Stimulated activated CD4-positive, alpha-beta T cell treated with anti-CD3 and anti-CD28 coated beads, Interleukin-2, amount 100 ng/mL, for 24 hours (primary cell): ENCODE data around the gene IGFBP1.
"Not testable (repeated sequence)": the region's sequence is repeated elsewhere in the genome, so short reads cannot be mapped to it uniquely, and the experiment has no call there.

Experiments used
- DNase-seq, 2 donors: peaks; one replicate each; pipeline ENCODE4 v3.0.0-alpha.2; 2020

IGFBP1 gene

DNA sequence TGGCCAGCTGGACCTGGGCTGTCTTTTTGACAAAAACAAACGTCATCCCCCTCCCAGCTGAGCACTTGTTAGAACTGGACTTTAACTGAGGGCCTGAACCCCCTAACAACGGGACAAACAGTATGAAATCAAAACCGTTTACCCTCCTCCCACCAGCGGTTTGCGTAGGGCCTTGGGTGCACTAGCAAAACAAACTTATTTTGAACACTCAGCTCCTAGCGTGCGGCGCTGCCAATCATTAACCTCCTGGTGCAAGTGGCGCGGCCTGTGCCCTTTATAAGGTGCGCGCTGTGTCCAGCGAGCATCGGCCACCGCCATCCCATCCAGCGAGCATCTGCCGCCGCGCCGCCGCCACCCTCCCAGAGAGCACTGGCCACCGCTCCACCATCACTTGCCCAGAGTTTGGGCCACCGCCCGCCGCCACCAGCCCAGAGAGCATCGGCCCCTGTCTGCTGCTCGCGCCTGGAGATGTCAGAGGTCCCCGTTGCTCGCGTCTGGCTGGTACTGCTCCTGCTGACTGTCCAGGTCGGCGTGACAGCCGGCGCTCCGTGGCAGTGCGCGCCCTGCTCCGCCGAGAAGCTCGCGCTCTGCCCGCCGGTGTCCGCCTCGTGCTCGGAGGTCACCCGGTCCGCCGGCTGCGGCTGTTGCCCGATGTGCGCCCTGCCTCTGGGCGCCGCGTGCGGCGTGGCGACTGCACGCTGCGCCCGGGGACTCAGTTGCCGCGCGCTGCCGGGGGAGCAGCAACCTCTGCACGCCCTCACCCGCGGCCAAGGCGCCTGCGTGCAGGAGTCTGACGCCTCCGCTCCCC lies at the start of gene IGFBP1:
Gene IGFBP1 (plus strand): TSS at position 304 of the 808 bp plus-strand sequence. CDS start 165 bp downstream, at position 469.
- DNase-seq = no peak

DNA sequence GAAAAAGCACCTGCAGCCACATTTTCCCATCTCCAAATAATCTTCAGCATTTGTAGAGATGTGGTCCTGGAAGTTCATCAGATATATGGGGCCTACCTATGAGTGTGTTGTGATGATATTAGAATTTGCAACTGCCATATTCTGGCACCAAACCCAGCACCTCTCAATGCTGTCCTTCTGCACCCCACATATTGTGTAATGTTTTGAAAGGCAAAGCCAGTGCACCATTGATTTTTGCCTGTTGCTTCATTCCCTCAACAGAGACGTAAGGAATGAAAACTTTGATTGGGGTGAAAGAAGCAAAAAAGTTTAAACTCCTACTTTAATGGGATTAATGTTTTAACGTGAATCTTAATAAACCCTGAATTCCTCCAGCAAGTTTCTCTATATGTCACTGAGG lies 49.4 kb upstream of the IGFBP1 start:
- DNase-seq = not testable (repeated sequence)

DNA sequence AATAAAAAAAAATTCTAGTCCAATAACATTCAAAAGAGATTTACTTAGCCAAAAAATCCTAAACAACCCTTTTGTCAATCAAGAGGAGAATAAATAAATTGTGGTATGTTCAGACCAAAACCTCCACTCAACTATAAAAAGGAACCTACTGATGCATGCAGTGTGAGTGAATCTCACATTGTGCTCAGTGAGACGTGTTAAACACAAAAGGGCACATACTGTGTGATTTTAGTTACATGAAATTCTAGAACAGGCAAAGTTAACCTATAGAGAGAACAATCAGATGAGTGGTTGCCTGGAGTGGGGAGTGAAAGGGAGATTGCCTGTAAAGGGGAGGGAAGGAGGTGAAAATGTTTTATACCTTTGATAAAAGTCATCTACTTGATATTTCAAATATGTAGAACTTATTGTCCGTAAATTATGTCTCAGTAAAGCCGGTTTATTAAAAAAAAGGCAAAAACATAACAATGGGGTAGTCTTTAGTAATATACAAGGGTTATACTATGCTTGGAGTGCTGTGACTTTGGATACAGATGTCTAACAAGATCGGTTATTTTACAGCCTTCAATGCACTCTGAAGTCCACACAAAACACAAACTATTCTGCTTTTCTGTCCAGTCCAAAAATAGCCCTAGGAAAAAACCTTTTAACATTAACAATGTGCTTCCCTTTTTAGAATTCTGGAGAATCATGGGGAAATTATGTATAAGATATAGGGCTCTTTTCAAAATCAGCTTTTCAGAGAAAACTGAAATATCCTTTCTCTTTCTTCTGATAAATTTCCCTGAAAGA lies 46.2 kb upstream of the IGFBP1 start:
- DNase-seq = not testable (repeated sequence)

DNA sequence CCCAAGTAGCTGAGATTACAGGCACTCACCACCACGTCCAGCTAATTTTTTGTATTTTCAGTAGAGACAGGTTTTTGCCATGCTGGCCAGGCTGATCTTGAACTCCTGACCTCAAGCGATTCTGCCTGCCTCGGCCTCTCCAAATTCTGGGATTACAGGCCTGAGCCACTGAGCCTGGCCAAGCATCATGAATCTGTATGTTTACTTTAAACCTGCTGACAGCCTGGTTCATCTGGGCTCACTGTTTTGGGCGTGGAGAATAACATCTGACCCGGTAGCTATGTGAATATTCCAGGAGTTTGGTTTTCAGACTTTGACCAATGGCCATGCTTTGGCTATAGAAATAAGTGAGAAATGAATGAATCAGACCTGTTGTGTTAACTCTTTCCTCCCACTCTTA lies 41.8 kb upstream of the IGFBP1 start:
- not testable (repeated sequence) for DNase-seq

DNA sequence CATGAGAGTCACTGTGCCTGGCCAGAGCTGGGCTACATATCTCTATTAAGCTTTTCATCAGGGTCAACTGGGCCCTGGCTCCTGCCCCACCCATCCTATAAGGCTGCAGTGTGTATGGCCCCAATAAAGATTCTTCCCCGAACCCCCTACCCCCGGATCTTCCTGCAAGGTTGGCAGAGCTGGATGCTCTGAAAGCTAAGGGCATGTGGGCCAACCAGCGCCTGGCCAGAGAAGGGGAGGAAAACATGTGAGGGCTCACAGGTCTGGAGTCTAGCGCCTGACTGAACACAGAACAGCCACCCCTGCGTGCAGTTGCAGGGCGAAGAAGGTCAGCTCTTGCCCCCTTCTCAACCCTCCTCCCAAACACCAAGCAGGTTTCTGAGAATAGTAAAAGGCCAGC lies 39.6 kb upstream of the IGFBP1 start:
- not testable (repeated sequence) for DNase-seq

DNA sequence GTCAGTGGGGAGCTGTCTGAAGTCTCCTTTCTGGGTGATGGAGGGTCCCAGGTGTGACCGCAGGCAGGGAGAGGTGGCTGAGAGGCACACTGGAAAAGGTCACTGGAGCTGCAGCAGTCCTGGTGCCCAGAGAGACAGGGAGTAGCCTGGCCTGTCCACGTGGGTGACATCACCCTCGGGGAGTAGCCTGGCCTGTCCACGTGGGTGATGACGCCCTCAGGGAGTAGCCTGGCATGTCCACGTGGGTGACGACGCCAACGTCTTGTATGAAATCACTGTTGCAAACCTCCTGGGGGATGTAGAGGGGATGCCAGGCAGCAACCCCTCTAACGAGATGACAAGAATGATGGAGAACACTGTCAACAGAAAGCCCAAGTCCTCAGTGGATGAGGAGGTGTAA lies 35.3 kb upstream of the IGFBP1 start:
- not testable (repeated sequence) for DNase-seq

DNA sequence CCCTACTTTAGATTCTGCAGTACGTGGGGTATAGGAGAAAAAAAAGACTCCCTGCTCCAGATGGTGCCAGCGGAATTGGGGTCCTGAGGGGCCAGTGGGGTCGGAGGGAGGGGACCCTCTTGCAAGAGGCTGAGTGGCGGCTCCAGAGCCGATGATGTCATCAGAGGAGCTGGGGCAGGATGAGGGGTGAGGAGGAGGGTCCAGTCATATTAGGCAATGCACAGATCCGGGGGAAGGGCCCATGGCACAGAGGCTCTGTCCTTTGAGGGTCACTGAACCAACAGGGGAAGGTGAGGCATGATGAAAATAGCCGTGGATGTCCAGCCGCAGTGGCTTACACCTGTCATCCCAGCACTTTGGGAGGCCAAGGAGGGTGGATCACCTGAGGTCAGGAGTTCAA lies 34.8 kb upstream of the IGFBP1 start:
- not testable (repeated sequence) for DNase-seq

DNA sequence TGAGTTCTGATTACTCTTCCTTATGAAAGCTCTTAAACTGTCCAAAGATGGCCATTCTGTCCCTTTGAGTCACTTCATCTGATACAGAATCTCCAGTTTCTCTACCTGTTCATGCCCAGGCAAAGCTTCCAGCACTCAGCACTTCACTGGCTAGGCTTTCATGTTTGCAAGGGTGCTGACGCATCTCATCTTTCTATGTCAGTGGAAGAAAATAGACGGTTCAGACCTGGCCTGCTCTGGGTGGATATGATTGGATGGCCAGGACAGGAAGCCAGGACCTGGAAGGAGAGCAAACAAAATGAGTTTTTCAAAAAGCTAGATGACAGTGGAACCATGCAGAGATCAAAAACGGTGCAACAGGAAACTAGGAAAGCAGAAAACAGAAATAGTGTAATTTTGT lies 32.6 kb upstream of the IGFBP1 start:
- not testable (repeated sequence) for DNase-seq

DNA sequence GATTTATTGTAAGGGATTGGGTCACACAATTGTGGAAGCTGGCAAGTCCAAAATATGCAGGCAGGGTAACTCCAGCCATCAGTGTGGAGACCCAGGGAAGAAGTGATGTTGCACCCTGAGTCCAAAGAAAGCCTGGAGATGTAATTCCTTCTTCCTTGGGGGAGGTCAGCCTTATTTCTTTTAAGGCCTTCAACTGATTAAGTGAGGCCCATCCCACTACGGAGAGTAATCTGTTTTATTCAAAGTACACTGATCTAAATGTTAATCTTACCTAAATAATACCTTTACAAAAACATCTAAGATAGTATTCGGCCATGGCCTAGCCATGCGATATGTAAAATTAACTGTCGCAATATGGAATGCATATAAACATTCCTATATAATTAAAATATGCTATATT lies 31.4 kb upstream of the IGFBP1 start:
- not testable (repeated sequence) for DNase-seq

DNA sequence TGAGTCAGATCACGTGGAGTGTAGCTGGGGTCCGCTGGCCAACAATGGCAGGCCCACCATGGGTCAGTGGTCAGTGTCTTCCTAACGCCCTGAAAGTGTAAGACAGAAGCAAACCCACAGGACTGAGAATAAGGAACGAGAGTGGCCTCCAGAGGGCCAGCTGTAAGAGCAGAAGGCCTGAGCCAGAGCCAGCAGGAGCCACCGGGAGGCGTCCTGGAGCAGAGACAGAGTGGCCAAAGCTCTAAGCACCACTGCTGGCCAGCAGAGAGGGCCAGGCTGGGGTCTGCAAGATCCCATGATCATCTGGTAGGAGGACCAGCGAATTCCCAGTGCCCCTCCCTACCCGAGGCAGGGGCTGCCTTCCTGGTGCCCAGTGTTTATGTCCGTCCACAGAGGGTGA lies 24.6 kb upstream of the IGFBP1 start:
- no peak for DNase-seq

DNA sequence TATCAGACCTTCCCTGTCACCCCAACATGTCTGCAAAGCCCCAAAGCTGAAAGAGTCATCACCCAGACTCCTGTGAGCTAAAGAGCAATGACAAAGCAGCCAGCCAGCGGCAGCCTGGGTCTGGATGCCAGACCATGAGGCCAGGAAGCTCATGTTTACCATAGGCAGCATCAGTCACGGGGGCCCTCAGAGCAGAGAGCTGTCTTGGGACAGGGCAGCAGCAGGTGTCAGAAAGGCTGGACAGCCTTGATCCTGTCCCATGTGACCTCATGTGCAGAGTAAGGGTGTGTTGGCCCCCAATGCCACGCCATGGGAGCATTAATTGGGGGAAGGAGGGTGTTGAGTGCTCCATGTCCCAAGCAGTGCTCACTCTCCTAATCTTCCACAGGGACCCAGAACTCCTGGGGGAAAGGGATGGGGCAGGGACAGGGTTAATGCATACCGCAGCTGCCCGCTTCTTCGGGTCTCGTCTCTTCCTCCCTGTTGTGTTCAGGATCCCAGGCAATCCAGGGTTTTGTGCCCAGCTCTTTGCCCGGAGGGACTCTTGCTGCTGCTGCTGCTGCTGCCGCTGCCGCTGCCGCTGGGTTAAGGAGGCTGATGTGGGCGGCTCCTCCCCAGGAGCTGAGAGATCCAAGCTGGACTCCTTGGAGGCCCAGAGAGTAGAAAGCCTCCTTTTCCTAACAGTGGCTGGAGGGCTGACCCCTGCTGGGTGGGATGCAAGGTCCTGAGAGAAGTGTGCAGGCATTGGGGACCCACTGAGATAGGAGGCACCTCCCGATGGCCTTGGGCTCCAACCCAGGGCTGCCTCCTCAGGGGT lies 22.5 kb upstream of the IGFBP1 start:
- DNase-seq = no peak

DNA sequence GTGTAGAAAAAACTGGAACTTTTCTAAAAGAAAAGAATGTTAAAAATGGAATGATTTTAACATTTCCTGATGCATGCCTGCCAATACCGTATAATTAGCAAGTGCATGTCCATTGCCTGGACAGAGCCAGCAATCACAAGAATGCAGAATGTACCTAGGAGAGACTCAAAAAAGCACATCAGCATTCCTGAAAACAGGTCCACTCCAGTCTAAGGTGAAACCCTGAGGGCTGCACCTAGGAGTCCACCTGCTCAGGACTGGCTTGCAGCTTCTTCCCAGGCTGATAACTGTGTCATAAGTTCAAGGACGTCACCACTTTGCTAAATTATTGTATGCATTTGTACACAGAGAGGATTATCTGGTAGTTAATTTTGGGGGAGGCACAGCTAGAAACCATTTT lies 20.8 kb upstream of the IGFBP1 start:
- no peak for DNase-seq

DNA sequence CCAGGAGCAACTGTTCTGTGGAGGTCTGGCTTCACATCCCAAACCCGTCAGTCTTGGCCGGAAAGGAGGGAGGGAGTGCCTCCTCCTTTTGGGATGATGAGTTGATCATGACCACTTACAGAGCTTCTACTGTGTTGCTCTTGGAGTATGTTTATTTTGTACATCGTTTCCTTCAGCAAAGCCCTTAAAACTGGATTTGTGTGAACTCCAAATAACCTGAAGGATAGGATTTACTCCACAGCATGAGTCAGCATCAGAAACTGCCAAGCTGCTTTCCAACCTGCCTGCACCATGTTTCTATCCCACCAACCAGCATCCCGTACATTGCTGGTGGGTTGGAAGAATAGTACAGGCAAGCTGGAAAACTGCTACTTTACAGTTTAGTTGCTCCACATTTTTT lies 18.9 kb upstream of the IGFBP1 start:
- no peak for DNase-seq

DNA sequence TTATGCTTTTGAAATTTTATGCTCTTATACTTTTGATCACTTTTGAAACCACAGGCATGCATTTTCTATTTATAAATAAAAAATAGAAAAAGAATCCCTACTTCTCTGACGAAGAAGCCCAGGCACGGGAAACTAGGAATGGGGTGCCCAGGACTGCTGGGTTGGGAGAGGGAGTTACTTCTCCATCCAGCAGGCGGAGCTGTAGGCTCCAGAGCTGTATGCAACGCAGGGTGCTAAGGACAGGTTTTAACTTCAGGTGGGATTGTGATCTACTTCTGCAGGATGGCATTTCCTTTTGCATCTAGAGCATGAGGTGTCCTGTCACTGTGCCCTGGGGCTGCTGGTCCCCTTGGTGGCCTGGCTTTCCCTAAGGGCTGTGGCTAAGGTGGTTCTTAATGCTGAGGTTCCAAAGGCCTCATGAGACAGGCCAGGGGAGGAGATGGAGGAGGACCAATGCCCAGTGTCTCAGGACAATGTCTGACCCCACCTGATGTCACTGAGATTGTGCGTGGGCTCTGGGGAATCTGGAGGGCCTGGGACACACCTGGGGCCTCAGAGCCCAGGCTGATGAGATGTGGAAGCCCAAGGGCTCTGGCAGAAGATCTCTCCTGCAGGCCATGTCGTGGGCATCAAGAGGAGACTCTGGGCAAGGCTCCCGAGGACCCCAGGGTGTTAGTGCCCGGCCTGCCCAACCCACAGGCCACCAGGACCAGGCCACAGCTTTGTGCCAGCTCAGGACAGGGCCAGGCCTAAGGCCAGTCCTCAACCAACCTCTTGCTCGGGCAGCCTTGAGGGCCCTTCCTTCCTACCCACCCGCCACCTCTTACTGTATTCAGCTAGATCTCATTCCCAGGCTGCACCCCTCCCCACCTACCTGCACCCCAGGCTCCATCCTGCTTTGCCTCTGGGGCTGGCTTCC lies 15.9 kb upstream of the IGFBP1 start:
- no peak for DNase-seq

DNA sequence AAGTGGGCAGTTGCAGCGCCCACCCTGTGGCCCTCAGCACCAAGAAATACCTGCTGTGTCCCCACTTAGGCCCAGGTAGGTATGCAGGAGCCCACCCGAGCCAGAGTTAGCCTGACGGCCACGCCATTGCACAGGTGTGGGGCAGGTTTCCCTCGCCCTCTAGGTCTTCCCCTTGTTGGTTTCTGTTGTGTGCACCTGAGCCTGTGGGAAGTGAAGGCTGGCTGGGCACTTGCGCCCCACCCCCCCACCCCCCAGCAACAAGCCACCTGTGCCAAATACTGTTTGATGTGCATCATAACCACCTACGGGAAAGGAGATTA lies 15.3 kb upstream of the IGFBP1 start, which contains the start of gene CCDC201:
Gene CCDC201 (minus strand): TSS at position 48 of the 320 bp plus-strand sequence. CDS start 75 bp downstream, outside the sequence.
- DNase-seq = no peak

DNA sequence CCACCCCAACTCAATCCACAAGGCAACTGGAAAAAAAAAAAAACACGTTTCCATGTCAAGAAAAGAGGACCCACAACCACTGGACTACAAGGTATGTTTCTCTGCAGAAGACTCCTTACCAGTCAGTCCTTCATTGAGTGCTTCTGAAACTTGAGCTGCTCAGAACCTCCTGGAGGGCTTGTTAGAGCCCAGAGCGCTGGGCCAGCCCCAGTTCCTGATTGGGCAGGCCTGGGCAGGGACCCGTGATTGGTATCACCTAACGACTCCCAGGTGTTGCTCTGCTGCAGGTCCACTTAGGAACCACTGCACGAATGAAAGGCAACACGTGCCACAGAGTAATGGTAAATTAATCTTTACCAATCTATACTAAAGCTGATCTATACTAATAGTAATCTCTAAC lies 14.9 kb upstream of the IGFBP1 start:
- no peak for DNase-seq

DNA sequence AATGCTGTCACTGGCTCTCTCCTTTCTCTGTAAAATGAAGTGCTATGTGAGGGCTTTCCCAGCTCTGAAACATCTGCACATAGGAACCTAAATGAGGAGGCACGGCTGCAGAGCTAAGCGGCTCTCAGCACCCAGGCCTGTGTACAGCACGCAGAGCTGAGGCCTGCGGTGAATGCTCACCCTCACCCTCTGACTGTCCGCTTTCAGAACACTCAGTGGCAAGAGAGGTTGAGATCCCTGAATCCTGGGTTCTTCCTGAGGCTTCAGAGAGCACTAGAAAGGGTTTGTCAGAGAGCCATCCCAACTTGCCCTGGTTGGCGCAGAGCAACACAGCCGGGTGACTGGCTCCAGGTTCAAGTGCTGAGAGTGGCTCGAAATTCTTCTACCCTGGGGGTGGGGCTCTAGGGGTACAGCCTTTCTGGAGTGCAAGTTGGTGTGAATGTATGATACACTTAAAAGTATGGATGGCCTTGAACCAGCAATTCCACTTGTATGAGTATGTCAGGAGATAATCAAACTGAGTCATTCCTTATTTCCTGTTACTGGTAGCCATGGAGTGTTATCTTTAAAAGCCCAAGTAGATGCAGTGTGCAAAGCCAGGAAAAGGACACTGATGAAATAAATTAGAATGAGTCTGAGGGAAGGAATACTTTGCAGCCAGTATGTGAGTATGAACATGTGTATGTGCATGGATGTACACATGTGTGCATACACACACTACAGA lies 13.7 kb upstream of the IGFBP1 start:
- no peak for DNase-seq

DNA sequence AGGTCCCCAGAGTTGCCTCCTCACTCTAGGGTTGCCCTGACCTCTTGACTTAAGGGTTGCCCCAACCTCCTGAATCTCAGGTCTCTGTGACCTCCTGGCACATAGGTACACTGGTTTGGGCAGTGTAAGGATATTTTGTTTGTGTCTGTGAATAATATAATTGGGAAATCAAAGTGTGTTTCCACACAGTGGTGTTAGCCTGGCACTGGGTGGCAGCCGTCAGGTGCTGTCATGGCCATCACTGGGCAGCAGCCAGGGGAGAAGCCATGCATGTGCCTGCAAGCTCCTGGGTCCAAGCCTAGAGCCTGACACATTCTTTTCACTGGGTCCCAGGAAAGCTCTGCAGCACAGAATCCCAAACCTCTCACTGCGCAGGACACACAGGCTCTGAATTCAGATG lies 11.8 kb upstream of the IGFBP1 start:
- no peak for DNase-seq

DNA sequence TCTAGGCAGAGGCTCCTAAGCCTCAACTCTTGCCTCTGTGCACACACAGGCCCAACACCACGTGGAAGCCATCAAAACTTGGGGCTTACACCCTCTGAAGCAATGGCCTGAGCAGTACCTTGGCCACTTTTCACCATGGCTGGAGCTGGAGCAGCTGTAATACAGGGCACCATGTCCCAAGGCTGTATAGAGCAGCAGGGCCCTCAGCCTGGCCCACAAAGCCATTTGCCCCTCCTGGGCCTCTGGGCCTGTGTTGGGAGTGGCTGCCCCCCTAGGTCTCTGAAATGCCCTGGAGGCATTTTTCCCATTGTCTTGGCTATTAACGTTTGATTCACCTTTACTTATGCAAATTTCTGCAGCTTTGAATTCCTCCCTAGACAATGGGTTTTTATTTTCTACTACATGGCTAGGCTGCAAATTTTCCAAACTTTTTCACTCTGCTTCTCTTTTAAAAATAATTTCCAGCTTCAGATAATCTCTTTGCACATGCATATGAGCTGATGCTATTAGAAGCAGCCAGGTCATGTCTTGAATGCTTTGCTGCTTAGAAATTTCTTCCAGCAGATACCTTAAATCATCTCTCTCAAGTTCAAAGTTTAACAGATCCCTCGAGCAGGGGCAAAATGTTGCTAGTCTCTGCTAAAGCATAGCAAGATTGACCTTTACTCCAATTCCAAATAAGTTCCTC lies 9.7 kb upstream of the IGFBP1 start:
- no peak for DNase-seq

DNA sequence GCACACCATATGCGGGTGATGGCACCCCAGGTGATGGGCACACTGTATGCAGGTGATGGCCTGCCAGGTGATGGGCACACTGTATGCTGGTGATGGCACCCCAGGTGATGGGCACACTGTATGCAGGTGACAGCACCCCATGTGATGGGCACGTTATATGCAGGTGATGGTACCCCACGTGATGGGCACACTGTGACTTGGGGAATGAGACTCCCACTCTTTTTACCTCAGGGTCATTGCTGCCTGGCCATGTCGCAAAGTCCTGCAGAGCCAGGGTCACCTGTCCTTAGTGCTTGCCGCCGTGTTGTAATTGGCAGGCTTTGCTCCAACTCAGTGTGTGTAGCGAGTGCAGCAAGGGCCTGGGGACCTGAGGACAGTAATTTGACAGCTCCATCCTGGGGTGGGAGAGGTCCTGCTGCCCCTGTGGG lies 7.8 kb upstream of the IGFBP1 start:
- DNase-seq = no peak

DNA sequence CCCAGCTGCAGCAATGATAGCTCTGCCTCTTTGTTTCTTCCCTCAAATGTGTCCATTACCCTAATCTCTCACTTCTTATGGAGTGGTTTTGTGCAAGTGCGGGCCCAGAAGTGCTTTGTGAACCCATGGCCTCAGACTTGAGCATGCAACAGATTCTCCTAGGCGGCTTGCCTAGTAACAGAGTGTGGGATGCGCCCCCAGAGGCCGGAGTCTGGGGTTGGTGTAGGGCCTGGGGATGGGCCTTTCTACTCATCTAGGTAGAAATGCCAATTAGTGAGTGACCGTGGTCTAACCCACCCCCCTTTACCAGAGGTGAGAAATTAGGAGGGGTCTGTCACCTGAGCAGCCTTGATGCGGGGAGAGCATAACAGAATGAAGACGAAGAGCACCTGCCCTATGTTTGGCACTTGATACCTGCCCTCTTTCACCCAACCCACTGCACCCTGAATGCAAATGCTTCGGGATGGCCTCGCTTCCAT lies 7.0 kb upstream of the IGFBP1 start:
- DNase-seq = no peak
